Stimulated activated naive CD8-positive, alpha-beta T cell treated with anti-CD3 and anti-CD28 coated beads, Interleukin-15, Interleukin-2, amounts not matched to agents 100 ng/mL and 50 ng/mL, for 24 hours (primary cell): Measurements from ENCODE around the gene CBX1.

ENCODE experiments used
- H3K27ac Mint-ChIP-seq: one replicate; pipeline ENCODE4 v1.8.0; 2021; ENCODE audit warnings: mild to moderate bottlenecking, mixed read lengths
- H3K27me3 Mint-ChIP-seq: one replicate; pipeline ENCODE4 v1.8.0; 2021; ENCODE audit warnings: mixed read lengths
- H3K36me3 Mint-ChIP-seq: one replicate; pipeline ENCODE4 v1.8.0; 2021; ENCODE audit warnings: low read depth, mixed read lengths
- H3K4me1 Mint-ChIP-seq: one replicate; pipeline ENCODE4 v1.8.0; 2021; ENCODE audit warnings: low read depth, mixed read lengths
- H3K4me3 Mint-ChIP-seq: one replicate; pipeline ENCODE4 v1.8.0; 2021; ENCODE audit warnings: mild to moderate bottlenecking, mixed read lengths
- H3K9me3 Mint-ChIP-seq: one replicate; pipeline ENCODE4 v1.8.0; 2021; ENCODE audit warnings: mixed read lengths

Gene CBX1

DNA sequence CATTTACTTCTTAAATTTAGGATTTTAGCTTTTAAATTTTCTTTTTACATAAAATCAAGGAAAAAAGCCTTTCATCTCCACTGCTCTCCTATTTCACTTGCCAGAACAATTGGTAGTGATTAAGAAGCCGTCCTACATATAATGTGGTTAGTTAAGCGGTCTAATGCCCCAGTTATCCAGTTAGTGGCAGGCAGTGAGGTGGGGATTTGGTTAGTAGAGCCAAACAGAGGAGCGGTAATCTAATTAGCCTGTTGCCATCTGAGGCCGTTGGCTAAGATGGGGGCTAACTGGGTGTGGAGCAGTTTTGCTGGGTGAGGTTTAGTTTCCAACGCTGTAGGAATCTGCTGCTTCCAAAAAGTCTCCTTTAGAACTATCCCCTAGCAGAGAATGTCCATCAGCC, 28.7 kb upstream of the CBX1 start:
- Mint-ChIP-seq H3K9me3 (no peaks in the 10 kb centered on the region), H3K4me3 (no peak overlapping the region), H3K27me3 (no peaks in the 10 kb centered on the region), H3K27ac (no peak overlapping the region), H3K4me1 (no peaks in the 10 kb centered on the region), H3K36me3 (peaks cover 9% of the 10 kb centered on the region)

DNA sequence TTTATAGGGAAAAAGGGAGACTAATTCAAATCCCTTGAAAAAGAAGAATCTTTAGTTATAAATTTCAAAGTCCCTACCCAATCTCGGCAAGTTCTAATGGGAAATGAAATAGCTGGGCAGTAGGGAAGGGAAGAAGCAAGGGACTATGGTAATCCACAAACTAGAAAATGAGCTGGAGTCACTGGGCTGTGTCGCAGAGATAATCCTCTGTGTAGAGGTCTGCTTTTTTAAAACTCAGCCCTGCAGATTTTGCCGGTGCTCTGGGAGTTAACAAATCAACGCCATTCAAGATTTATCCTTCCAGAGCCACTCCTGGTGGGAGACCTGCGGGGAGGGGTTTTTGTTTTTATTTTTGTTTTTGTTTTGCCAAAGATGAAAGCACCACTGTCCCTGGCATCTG, 27.1 kb upstream of the CBX1 start:
- Mint-ChIP-seq H3K27ac (no peak overlapping the region), H3K36me3 (peaks cover 11% of the 10 kb centered on the region), H3K4me1 (peaks cover 3% of the 10 kb centered on the region), H3K9me3 (no peaks in the 10 kb centered on the region), H3K27me3 (no peaks in the 10 kb centered on the region), H3K4me3 (no peak overlapping the region)

DNA sequence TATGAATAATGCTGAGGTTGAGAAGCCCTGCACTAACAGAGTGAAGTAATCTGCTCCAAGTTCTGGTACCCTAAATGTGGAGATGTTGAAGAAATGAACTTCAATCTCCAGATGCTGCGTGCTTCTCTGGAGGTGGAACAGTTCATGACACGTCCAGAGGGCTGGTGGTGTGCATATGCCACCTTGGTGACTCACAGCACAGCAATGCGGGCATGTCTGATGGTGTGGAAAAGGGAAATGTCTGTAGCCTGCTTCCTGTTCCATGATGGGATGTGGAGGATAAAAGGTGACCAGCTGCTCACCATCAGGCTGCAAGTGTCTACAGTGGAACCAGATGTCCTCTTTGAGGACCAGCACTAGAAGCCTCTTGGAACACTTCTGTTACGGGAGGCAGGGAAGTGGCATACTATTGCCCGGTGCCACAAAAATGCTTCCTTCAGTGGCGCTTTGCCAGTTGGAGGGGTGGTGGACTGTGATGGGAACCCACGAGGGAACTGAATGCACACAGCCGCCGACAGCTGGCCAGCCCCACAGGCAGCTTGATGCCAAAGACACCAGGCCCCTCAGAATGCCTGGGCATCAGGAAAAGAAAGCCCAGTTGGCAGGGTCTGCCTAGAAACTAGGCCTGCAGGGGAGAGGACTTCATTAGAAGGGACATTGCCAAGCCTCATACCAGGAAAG, 26.2 kb upstream of the CBX1 start:
- Mint-ChIP-seq H3K4me3 (no peak overlapping the region), H3K36me3 (peaks cover 13% of the 10 kb centered on the region), H3K9me3 (no peaks in the 10 kb centered on the region), H3K27me3 (no peaks in the 10 kb centered on the region), H3K4me1 (peaks cover 3% of the 10 kb centered on the region), H3K27ac (peak overlapping the region; percentile 37)

DNA sequence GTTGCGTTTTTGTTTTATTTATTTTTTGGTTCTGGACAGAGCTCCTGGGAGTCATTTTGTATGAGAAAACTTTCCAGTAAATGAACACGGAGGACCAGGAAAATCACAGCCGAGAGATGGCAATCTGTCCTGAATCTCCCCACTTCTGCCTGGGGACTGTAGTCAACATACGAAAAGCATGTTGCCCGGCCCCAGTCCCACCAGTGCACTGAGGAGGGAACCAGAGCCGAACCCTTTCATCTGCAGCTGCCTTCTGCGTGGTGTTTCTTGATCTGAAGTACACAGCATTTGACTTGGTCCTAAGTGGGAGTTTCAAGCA, 25.2 kb upstream of the CBX1 start:
- Mint-ChIP-seq H3K36me3 (peaks cover 20% of the 10 kb centered on the region), H3K27me3 (no peaks in the 10 kb centered on the region), H3K4me3 (no peak overlapping the region), H3K9me3 (no peaks in the 10 kb centered on the region), H3K4me1 (peaks cover 3% of the 10 kb centered on the region), H3K27ac (peak overlapping the region; percentile 12)

- H3K27me3 Mint-ChIP-seq = no peaks in the 10 kb centered on the region
- peaks cover 3% of the 10 kb centered on the region for H3K4me1 Mint-ChIP-seq
- H3K27ac Mint-ChIP-seq = no peak overlapping the region
- no peak overlapping the region for H3K4me3 Mint-ChIP-seq
- no peaks in the 10 kb centered on the region for H3K9me3 Mint-ChIP-seq
- peaks cover 25% of the 10 kb centered on the region for H3K36me3 Mint-ChIP-seq
These were observed 24.7 kb upstream of the CBX1 start for GRCh38 chr17:48125829-48126531.

DNA sequence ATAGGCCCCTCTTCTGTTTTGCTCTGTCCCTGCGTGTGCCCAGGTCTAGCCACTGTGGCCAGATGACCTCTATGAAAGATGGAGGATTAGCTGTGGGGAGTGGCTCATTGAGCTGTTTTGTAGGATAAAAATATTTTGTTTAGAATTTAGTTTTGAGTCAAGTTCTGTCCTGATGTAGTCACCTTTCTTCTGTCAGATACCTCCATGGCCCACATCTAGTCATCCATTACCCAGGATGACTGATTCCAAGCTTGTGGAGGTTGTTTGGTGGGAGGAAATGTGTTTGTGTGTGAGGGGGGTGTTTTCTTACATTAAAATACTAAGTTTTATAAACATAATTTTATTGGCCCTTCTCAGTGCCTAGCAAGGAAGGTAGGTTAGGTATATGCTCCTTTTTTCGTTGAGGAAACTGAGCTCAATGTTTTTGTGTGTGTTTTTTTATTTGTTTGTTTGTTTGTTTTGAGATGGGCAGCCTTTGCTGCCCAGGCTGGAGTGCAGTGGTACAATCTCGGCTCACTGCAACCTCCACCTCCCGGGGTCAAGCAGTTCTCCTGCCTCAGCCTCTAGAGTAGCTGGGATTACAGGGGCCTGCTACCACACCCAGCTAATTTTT, 22.6 kb upstream of the CBX1 start:
- Mint-ChIP-seq H3K27ac (no peak overlapping the region), H3K27me3 (no peaks in the 10 kb centered on the region), H3K4me1 (peaks cover 3% of the 10 kb centered on the region), H3K4me3 (no peak overlapping the region), H3K36me3 (peaks cover 36% of the 10 kb centered on the region), H3K9me3 (no peaks in the 10 kb centered on the region)

- no peaks in the 10 kb centered on the region for H3K9me3 Mint-ChIP-seq
- no peaks in the 10 kb centered on the region for H3K27me3 Mint-ChIP-seq
- peaks cover 3% of the 10 kb centered on the region for H3K4me1 Mint-ChIP-seq
- no peak overlapping the region for H3K27ac Mint-ChIP-seq
- peaks cover 37% of the 10 kb centered on the region for H3K36me3 Mint-ChIP-seq
- H3K4me3 Mint-ChIP-seq = no peak overlapping the region
These were observed 21.8 kb upstream of the CBX1 start for GRCh38 chr17:48123111-48123510.

GRCh38 chr17:48122665-48123045, 21.4 kb upstream of the CBX1 start:
- Mint-ChIP-seq H3K4me1 (peaks cover 3% of the 10 kb centered on the region), H3K4me3 (no peak overlapping the region), H3K9me3 (no peaks in the 10 kb centered on the region), H3K27ac (no peak overlapping the region), H3K27me3 (no peaks in the 10 kb centered on the region), H3K36me3 (peaks cover 41% of the 10 kb centered on the region)

DNA sequence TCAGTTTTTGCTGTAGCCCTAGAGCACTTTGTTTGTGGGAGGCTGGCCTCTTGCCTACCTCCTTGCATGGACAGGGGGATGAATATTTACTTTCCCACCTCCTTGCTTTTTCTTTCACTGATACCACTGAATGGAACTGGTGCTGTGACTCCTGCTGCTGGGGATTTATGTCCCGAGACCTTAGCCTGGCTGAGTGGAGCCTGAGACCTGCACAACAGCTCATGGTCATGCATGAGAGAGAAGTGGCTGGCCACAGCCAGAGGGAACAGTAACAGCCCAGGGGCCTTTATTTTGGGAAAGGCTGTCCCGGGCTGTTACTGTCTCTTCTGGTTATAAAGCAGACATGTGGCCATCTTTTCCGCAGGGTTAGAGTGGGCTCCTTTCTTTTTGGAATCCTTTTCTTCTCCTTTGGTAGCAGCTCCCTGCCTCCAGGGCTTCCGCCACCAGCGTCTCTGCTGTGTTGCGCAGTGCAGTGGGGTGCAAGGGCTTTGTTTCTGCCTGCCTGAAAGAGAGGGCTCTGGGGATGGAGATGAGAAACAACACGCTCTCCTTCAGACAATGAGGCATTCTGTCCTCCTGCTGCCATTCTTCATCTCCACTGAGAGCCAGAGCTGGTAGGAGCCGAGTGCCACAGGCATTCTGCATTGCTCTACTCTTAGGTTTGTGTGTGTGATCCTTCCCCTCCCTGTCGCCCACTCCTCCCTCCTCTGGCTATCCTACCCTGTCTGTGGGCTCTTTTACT, 20.8 kb upstream of the CBX1 start:
- H3K27me3 Mint-ChIP-seq = no peaks in the 10 kb centered on the region
- H3K9me3 Mint-ChIP-seq = no peaks in the 10 kb centered on the region
- H3K36me3 Mint-ChIP-seq = peaks cover 40% of the 10 kb centered on the region
- H3K4me1 Mint-ChIP-seq = peaks cover 3% of the 10 kb centered on the region
- no peak overlapping the region for H3K4me3 Mint-ChIP-seq
- H3K27ac Mint-ChIP-seq = no peak overlapping the region

- peak overlapping the region; percentile 63 for H3K4me3 Mint-ChIP-seq
- peaks cover 48% of the 10 kb centered on the region for H3K4me1 Mint-ChIP-seq
- peaks cover 25% of the 10 kb centered on the region for H3K36me3 Mint-ChIP-seq
- H3K27ac Mint-ChIP-seq = peak overlapping the region; percentile 84
- H3K27me3 Mint-ChIP-seq = no peaks in the 10 kb centered on the region
- no peaks in the 10 kb centered on the region for H3K9me3 Mint-ChIP-seq
These were observed 12.0 kb upstream of the CBX1 start for GRCh38 chr17:48113201-48113676.

GRCh38 chr17:48111937-48112241, 10.6 kb upstream of the CBX1 start:
- Mint-ChIP-seq H3K4me1 (peaks cover 57% of the 10 kb centered on the region), H3K27me3 (no peaks in the 10 kb centered on the region), H3K36me3 (peaks cover 18% of the 10 kb centered on the region), H3K4me3 (peak overlapping the region; percentile 77), H3K27ac (peak overlapping the region; percentile 89), H3K9me3 (no peaks in the 10 kb centered on the region)

DNA sequence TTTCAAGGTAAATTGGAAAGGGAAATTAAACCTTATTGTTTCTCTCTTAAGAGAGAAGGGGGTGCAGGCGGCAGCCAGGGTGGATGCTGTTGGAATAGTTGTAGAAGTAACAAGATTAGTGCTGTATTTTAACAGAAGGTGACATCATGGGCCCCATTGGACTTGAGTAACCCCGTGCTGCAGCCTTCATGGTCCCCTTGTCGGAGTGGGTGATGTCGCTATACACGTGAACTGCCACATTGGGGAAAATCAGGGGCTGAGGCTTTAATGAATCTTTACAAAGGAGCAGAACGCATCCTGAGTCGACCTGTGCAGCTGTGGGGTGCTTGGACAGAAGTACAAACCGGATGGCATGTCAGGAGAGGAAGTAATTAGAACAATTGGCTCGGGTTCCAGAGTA, 9.5 kb upstream of the CBX1 start:
- Mint-ChIP-seq H3K27ac (peak overlapping the region; percentile 89), H3K36me3 (peaks cover 18% of the 10 kb centered on the region), H3K9me3 (no peaks in the 10 kb centered on the region), H3K4me1 (peaks cover 61% of the 10 kb centered on the region), H3K27me3 (no peaks in the 10 kb centered on the region), H3K4me3 (peak overlapping the region; percentile 57)

GRCh38 chr17:48107137-48108055, 6.1 kb upstream of the CBX1 start, which contains the start of gene SNX11:
TSS of gene SNX11 (plus strand) at chr17:48107766. CDS start at chr17:48112044, 4,278 bp downstream.
- no peaks in the 10 kb centered on the region for H3K27me3 Mint-ChIP-seq

DNA sequence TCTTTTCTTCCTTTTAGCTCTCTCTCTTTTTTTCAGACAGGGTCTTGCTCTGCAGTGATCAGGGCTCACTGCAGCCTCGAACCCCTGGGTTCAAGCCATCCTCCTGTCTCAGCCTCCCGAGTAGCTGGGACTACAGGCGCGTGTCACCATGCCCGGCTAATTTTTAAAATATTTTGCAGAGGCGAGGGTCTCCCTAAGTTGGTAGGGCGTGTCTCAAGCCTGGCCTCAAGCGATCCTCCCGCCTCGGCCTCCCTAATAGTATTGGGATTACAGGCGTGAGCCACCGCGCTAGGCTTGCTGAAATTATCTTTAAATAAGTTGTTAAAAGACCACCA, 5.5 kb upstream of the CBX1 start:
- H3K4me1 Mint-ChIP-seq = peaks cover 68% of the 10 kb centered on the region
- H3K4me3 Mint-ChIP-seq = peak overlapping the region; percentile 98
- peaks cover 9% of the 10 kb centered on the region for H3K9me3 Mint-ChIP-seq
- H3K36me3 Mint-ChIP-seq = peaks cover 1% of the 10 kb centered on the region
- H3K27me3 Mint-ChIP-seq = no peaks in the 10 kb centered on the region
- peak overlapping the region; percentile 90 for H3K27ac Mint-ChIP-seq

More at GRCh38 chr17:48107137-48108055, 6.1 kb upstream of the CBX1 start, which contains the start of gene SNX11:
- Mint-ChIP-seq H3K36me3 (peaks cover 7% of the 10 kb centered on the region), H3K9me3 (peaks cover 9% of the 10 kb centered on the region), H3K27ac (peak within 1 kb of the TSS; percentile 90), H3K4me3 (peak within 1 kb of the TSS; percentile 98), H3K4me1 (peaks cover 69% of the 10 kb centered on the region)
